GM19455 (cell line): ENCODE measurements around the gene MRPL45.

Experiments
- ATAC-seq: cut with Tn5 transposase; IDR thresholded peaks from one replicate; pipeline ENCODE4 v1.9.1; 2021; ENCODE audit not compliant: unreplicated experiment

MRPL45 gene

DNA sequence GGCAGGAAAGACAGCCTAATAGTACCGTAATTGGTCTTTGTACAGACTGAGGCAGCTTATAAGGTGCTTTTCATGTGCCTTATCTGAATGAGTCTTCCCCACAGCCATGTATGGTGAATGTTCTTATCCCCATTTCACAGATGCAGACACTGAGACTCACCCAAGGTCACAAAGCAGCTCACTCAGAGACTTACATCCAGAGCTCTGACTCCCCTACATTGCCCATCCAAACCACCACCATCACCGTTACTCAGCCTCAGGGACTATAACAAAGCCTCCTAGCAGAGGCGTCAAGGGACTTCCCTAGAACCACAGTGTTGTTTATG is 47.4 kb downstream of the MRPL45 start:
- ATAC-seq, result no peak

DNA sequence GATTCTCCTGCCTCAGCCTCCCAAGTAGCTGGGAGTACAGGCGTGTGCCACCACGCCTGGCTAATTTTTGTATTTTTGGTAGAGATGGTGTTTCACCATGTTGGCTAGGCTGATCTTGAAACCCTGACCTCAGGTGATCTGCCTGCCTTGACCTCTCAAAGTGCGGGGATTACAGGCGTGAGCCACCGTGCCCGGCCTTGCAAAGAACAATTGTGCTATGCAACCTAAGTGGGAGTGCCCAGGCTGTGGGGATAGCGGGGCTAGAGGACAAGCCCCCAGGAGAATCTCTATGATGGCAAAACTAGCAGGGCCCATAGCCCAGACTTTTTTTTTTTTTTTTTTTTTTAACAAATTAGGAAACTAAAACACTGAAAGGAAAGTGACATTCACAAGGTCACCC is 48.8 kb downstream of the MRPL45 start:
- no peak for ATAC-seq

DNA sequence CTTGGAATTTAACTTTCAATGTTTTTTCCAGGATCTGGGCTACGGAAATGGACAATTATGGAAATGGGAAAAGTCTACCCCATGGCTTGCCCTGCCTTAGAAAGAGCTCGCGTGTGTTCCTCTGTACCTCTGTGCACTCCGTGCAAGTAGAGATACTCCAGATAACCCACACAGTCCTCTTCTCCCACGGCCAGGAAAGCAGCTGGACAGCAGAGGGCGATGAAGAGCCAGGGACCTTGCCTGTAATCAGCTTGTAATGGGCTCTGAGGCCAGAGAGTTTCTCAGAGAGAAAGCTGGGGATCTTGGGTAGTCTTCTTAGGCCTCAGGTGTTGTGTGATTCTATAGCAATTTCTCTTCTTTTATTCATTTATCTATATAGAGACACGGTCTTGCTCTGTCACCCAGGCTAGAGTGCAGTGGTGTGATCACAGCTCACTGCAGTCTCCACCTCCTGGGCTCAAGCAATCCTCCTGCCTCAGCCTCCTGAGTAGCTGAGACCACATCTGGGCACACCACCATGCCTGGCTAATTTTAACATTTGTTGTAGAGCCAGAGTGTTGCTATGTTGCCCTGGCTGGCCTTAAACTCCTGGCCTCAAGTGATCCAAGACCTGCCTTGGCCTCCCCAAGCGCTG is 52.2 kb downstream of the MRPL45 start:
- no peak for ATAC-seq

DNA sequence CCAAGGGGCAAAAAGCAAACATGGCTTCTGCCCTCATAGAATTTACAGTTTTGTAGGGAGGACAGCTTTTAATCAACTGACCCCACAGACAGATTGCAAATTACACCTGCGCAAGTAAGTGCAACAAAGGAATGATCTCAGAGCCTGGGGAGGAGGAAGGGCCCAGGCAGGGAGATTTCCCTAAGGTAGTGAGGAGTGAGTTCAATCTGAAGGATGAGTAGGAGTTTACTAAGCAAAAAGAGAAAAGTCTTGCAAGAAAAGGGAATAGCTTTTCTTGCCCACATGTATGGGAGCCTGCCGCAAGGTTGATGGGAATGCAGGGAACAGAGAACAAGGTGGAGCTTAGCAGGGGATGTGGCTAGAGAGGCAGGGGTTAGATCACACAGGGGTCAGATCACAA is 53.1 kb downstream of the MRPL45 start:
- no peak for ATAC-seq

DNA sequence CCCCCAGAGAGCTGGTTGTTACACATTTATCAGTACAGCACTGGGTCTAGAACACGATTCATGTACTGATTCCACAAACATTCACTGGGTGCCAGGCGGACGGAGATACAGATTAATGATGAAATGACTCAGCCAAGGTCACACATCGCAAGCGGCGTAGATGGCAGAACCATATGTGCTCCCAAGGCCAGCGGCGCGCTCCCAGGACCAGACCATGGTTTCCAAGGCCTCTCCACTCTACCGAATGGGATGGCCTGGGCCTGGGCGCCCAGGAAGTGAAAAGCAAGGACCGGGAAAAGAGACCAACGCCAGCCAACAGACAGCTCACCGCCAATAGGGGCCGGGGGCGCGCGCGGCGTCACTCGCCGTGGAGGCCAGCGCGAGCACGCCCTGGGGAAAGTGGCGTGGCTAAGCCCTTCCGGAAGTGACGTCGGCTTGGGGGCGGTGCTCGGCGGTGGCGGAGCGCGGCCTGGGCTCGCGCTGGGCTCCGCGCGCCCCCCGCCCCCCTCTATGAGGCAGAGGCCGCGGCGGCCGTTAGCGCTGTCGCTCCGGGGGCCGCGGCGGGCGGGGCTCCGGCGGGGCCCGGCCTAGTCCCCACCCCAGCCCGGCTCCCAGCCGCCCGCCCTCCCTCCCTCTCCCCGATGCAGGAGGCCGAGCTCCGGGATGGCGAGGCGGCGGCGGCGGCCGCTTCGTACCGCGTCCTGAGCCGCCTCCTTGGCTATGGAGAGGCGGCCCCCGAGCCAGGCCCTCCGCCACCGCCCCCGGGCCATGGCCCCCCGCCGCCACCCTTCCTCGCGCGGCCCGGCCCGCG is 54.6 kb downstream of the MRPL45 start, which contains the start of gene SOCS7:
SOCS7 (plus strand) TSS at position 433 of the 811 bp plus-strand sequence; CDS start at position 642, 209 bp downstream.
- peak; percentile 84 for ATAC-seq

DNA sequence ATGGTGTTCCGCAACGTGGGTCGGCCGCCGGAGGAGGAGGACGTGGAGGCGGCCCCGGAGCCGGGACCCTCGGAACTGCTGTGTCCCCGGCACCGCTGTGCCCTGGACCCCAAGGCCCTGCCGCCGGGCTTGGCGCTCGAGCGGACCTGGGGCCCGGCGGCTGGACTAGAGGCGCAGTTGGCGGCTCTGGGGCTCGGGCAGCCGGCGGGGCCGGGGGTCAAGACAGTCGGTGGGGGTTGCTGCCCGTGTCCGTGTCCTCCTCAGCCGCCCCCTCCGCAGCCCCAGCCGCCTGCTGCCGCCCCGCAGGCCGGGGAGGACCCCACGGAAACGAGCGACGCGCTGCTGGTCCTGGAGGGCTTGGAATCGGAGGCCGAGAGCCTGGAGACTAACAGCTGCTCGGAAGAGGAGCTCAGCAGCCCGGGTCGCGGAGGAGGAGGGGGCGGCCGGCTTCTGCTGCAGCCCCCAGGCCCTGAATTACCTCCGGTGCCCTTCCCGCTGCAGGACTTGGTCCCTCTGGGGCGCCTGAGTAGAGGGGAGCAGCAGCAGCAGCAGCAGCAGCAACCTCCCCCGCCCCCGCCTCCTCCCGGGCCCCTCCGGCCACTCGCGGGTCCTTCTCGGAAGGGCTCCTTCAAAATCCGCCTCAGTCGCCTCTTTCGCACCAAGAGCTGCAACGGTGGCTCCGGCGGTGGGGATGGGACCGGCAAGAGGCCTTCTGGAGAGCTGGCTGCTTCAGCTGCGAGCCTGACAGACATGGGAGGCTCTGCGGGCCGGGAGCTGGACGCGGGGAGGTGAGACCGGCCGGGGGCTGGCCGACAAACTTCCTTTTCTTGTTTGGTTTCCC is 55.5 kb downstream of the MRPL45 start:
- ATAC-seq, result peak; percentile 29

DNA sequence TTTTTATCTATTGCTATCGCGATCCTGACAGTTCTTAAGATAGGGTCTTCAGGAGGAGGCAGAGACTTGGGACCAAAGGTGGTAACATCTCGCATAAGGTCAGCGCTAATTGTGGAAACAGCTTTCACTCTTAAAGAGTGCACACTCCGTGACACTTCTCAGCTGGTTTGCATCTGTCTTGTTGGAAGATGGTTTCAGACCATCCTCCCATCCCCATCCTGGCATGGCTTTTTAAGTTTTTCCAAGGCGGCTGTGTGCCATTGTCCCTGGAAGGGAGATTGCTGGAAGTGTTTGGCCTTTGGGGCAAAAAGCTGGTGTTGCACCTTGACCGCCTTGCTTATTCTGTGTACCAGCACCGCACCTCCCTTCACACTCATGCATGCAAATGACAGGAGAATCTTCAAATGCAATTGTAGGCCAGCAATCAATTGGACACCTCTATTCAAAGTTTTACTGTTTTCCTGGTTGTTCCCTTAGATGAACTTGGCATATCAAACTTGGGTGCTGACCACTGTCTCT is 56.2 kb downstream of the MRPL45 start:
- no peak for ATAC-seq

DNA sequence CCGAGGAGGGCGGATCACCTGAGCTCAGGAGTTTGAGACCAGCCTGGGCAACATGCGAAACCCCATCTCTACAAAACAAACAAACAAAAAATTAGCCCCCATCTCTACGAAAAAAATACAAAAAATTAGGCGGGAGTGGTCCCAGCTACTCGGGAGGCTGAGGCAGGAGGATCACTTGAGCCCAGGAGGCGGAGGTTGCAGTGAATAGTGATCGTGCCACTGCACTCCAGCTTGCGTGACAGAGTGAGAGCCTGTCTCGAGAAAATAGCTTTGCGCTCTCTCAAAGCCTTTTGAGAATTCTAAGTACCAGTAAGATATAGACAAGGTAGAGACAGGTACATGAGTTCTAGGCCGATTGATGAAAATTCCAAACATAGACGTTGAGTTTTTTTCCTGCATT is 56.7 kb downstream of the MRPL45 start:
- no peak for ATAC-seq

DNA sequence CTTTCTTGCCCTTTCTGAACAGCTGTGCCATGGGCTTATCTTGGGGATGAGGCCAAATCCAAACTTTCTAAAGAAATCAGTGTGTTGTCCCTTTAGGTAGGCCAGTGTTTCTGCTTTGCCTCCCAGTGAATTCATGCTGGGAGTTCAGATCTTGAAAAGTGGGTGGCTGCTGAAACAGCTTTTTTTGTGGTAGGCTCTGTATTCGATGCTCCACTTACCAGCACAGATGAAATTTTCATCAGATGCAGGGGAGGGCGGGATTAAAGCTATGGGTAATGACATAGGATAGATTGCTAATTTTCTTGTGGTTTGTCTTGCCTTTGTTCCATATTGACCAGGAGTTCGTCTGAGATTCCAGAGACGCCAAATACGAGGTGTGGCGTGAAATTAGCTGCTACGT is 57.5 kb downstream of the MRPL45 start:
- ATAC-seq, result no peak

DNA sequence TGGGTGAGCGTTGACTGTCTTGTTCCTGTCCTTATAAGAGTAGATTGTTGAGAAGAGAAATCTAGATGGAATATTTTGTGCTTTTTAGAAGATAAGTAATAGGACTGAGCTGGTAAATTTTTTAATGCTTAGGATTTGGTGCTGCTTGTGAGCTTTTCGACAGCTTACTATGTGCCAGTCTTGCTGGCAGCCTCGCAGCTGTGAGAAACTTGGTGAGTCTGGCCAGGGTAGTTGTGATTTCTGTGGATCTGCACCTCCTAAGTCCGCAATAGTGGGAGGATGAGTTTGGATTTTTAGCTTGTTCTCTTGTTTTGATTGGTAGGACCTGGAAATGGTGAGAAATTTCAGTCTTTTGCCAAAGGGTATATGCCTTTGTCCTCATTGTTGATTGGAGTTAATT is 58.3 kb downstream of the MRPL45 start:
- ATAC-seq, result no peak

DNA sequence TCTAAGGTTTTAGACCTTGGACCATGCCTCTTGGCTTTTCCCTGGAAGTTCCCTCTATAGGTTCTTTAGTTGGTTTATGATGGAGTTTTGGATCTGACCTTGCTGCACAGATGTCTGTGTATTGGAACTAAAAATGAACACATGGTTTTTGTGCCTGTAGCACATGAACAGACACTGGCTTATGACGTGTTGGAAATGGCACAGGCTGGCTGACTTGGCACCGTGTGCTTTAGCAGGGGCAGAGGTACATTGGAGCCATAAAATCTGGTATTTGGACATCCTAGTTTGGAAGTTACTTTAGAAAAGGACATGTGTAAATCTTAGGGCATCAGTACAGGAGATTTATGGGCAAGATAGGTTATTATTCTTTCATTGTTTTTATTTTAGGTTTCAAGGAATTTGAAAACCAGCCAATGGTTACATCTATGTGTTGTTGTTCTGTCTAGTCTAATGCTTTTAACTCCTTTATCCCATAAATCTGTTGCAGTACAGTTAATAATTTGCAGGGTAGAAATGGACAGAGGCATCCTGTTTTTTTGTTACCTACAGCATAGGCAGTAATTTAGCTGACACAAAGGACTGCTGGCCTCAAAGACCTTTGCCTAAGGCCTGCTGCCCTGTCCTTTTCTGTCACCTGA is 60.6 kb downstream of the MRPL45 start:
- no peak for ATAC-seq

DNA sequence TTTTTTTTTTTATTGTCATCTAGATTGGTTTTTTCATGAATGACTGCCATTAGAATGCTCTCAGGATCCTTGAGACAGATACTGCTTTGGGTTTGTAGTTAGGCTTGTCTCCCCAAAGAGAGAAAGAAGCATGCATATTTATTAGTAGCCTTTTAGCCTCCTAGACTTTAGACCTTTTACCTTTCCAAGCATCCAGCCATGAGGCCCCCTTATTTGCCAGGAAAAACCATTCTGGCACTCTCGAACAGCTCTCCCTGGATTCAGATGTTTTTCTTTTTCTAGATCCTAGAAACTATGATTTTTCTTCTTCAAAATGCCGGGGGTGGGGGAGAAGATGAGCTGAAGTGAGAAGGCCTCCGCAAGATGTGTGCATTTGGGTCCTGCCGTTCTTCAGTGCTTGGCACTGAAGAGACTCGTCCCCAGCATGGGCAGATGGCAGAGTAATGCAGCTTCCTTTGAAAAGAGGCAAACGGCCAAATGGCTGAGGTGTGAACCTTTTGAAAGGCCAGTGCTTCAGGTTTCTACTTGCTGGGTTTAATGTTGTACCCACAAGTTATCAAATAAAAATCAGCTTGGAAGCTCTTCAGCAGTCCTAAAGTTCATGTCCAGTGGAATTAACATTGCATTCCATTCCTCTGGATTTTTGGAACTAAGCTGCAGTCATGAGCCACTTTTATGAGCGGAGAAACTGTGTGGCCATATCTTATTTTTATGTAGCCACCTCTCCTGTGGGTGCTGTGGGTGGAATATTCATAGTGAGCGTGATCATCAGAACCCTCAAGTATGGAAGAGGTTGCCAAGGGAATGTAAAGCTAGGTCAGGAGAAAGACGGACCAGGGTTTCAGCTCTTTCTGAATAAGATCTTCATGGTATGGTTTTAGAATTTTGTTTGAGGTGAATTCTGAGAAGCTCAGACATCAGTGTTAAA is 61.9 kb downstream of the MRPL45 start:
- no peak for ATAC-seq

DNA sequence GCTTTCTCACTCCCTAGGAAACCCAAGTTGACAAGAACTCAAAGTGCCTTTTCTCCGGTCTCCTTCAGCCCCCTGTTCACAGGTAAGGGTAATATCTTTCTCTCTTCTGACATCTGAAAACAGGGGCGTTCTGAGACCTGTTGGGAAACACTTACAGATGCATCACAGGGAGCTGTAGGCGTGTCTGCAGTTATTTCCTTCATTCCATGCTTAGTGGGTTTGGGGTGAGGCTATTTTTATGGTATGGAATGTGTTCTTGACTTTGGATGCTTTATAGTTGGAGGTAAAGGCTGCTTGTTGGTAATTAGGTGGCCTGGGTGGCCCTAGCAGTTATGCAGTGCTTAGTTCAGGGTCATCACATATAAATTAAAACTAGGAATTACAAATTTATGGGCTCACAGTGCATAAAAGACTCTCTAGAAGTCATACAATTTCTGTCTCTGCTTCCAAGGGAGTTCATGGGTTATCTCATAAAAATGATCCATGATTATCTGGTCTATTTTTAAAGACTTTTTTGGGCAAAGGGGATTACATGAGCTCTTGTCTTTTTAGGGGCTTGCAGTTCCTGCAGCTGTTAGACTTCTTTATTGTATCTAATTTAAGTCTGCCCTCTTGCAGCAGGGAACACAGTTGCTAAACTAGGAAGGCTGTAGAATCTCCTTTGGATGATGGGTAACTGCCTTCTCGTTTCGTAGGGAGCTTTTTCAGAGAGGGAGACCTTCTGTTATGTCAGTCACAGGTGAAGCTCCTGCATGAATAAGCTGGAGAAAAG is 64.9 kb downstream of the MRPL45 start:
- no peak for ATAC-seq

DNA sequence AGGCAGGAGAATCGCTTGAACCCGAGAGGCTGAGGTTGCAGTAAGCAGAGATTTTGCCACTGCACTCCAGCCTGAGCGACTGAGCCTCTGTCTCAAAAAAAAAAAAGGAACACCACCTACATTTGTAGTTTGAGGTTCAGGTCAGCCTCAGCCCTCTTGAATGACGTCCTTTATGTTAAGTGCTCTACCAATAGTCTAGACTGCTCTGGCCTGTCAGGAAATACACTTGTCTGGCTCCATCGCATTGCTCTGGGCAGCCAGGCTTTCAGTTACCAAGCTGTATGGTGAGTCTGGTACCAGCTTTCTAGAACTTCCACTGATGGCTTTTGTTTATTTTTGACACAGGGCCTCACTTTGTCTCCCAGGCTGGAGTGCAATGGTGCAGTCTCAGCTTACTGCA is 66.0 kb downstream of the MRPL45 start:
- ATAC-seq, result no peak

DNA sequence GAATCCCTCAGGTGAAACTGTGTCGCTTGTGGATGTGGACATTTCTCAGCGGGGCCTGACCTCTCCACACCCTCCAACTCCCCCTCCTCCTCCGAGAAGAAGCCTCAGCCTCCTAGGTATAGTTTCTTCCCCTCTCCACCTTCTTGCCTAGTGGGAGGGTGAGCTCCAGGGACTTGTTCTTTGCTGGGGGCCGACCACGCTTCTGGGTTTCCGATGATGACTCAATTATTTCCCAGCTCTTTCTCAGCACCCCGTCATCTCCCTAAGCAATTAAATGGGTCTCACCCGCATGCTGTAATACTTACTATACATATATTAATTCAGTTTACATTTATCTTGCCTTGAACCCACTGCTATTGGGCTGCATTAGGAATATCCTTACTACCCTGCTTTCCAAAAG is 67.8 kb downstream of the MRPL45 start:
- no peak for ATAC-seq

DNA sequence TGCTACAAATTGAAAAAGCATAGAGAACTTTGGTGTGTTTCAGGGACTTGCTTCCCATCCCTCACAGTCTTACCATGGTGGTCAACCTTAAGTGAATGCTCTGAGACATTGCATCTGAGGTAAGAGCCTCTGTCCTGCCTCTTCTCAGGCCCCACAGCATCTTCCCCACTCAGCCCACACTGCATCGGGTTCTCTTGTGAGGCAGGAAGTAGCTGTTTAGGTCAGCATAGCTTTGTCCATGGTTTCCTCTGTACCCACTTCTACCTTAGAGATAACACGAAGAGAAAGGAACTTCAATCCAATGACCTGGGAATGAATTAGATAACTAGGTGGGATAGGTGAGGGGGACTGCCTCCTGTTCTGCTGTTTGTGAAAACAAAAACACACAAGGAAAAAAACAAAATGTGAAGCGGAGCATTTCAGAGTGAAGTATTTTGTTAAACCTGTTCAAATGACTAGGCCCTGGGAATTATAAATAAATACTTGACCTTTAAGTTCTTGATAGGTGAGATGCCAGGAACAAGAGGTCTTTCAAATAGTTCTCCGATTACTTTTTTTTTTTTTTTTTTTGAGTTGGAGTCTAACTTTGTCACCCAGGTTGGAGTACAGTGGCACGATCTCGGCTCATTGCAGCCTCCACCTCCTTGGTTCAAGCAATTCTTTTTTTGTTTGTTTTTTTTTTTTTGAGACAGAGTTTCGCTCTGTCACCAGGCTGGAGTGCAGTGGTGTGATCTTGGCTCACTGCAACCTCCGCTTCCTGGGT is 72.3 kb downstream of the MRPL45 start:
- no peak for ATAC-seq
